HepG2 (cell line): ENCODE measurements around the gene LSMEM2. TPM values are rescaled to one million over a fixed set of nuclear protein-coding genes. Genes with fewer than 3 reads are reported as not detected.

Experiments used
- AGO1 ChIP-seq: fragments of 200-400 bp; formaldehyde crosslinking; IDR thresholded peaks from 2 replicates; pipeline ENCODE4 v1.6.1; 2017; ENCODE audit warnings: mild to moderate bottlenecking, low read depth, low read length, moderate library complexity; ENCODE audit not compliant: poor library complexity, severe bottlenecking
- ATM ChIP-seq: fragments of 450-650 bp; IDR thresholded peaks from 2 replicates; pipeline ENCODE4 v1.7.1; 2017; ENCODE audit warnings: mild to moderate bottlenecking, borderline replicate concordance
- DMAP1 ChIP-seq: IDR thresholded peaks from 2 replicates; pipeline ENCODE4 v1.6.1; 2016
- ETV6 ChIP-seq: sonication (generic); formaldehyde crosslinking; conservative IDR thresholded peaks from 2 replicates; pipeline ENCODE4 v1.4.0; 2020; ENCODE audit warnings: missing genetic modification reagents
- FOXA1 ChIP-seq, 2 experiments: fragments of 450-650 bp in 1 of 2; sonication (generic) in 1 of 2; formaldehyde crosslinking in 1 of 2; IDR thresholded peaks; 2 replicates each; pipeline versions ENCODE4 v1.4.0 to v1.6.1; 2016 to 2020; ENCODE audit warnings: missing genetic modification reagents in 1 of 2
- GZF1 ChIP-seq: sonication (generic); formaldehyde crosslinking; IDR thresholded peaks from 2 replicates; pipeline ENCODE4 v1.5.1; 2020; ENCODE audit warnings: mild to moderate bottlenecking, missing genetic modification reagents
- IRX3 ChIP-seq: sonication (generic); formaldehyde crosslinking; IDR thresholded peaks from 2 replicates; pipeline ENCODE4 v1.8.1; 2023; ENCODE audit warnings: mild to moderate bottlenecking, low read depth, missing genetic modification reagents, borderline replicate concordance
- JUN ChIP-seq: sonication (generic); formaldehyde crosslinking; IDR thresholded peaks from 2 replicates; pipeline ENCODE4 v1.4.0; 2020; ENCODE audit warnings: mild to moderate bottlenecking, missing genetic modification reagents
- KDM6A ChIP-seq: IDR thresholded peaks from 2 replicates; pipeline ENCODE4 v1.6.1; 2016; ENCODE audit warnings: low read depth
- NFE2 ChIP-seq: sonication (generic); formaldehyde crosslinking; IDR thresholded peaks from 2 replicates; pipeline ENCODE4 v1.4.0; 2020; ENCODE audit warnings: missing genetic modification reagents
- NFYB ChIP-seq: sonication (generic); formaldehyde crosslinking; IDR thresholded peaks from 2 replicates; pipeline ENCODE4 v1.4.0; 2020; ENCODE audit warnings: missing genetic modification reagents
- NPAS2 ChIP-seq: sonication (generic); formaldehyde crosslinking; IDR thresholded peaks from 2 replicates; pipeline ENCODE4 v1.8.0; 2022; ENCODE audit warnings: mild to moderate bottlenecking, missing genetic modification reagents, borderline replicate concordance
- ONECUT2 ChIP-seq: sonication (generic); formaldehyde crosslinking; IDR thresholded peaks from 2 replicates; pipeline ENCODE4 v1.4.0; 2020; ENCODE audit warnings: missing genetic modification reagents
- PRDM15 ChIP-seq: sonication (generic); formaldehyde crosslinking; IDR thresholded peaks from 2 replicates; pipeline ENCODE4 v1.4.0; 2020; ENCODE audit warnings: missing genetic modification reagents
- SNAPC2 ChIP-seq: sonication (generic); formaldehyde crosslinking; IDR thresholded peaks from 2 replicates; pipeline ENCODE4 v1.8.1; 2022; ENCODE audit warnings: mild to moderate bottlenecking, missing genetic modification reagents
- SRSF9 ChIP-seq: fragments of 200-400 bp; formaldehyde crosslinking; IDR thresholded peaks from 2 replicates; pipeline ENCODE4 v1.6.1; 2018; ENCODE audit warnings: borderline replicate concordance, mild to moderate bottlenecking, low read depth, low read length; ENCODE audit not compliant: insufficient read depth, poor library complexity, severe bottlenecking
- TEAD3 ChIP-seq: optimal IDR thresholded peaks from 2 replicates; pipeline ENCODE3; 2016; ENCODE audit warnings: borderline replicate concordance
- ZBTB44 ChIP-seq: sonication (generic); formaldehyde crosslinking; IDR thresholded peaks from 2 replicates; pipeline ENCODE4 v1.4.0; 2020; ENCODE audit warnings: missing genetic modification reagents
- ZBTB7B ChIP-seq: sonication (generic); formaldehyde crosslinking; IDR thresholded peaks from 2 replicates; pipeline ENCODE4 v1.4.0; 2020; ENCODE audit warnings: missing genetic modification reagents
- ZFAT ChIP-seq: sonication (generic); formaldehyde crosslinking; conservative IDR thresholded peaks from 2 replicates; pipeline ENCODE4 v1.8.1; 2023; ENCODE audit warnings: missing genetic modification reagents, inconsistent platforms
- ZNF34 ChIP-seq: sonication (generic); formaldehyde crosslinking; IDR thresholded peaks from 2 replicates; pipeline ENCODE4 v1.4.0; 2020; ENCODE audit warnings: mild to moderate bottlenecking, missing genetic modification reagents, borderline replicate concordance
- ZNF556 ChIP-seq: sonication (generic); formaldehyde crosslinking; IDR thresholded peaks from 2 replicates; pipeline ENCODE4 v1.4.0; 2020; ENCODE audit warnings: mild to moderate bottlenecking, missing genetic modification reagents, borderline replicate concordance
- ZNF841 ChIP-seq: sonication (generic); formaldehyde crosslinking; IDR thresholded peaks from 2 replicates; pipeline ENCODE4 v1.8.1; 2023; ENCODE audit warnings: missing genetic modification reagents, borderline replicate concordance
- polyA plus RNA-seq, 8 experiments: library from polyadenylated mRNA; depleted of rRNA in 3 of 8; stranded (reverse) in 7 of 8; unstranded in 1 of 8; fragments of >200 nt; fragmentation: Illumina TruSeq in 4 of 8; extraction: Trizol in 4 of 8; gene quantifications; 2 replicates each; pipeline versions ENCODE4 v1.2.1 to v1.2.3, GENCODE V29; 2011 to 2016; ENCODE audit warnings: low read depth in 4 of 8, missing spikeins in 1 of 8, mixed read lengths in 1 of 8; ENCODE audit not compliant: insufficient read depth in 1 of 8
- total RNA-seq, 5 experiments: library from RNA; depleted of rRNA; stranded (reverse); fragments of >200 nt; fragmentation: Illumina TruSeq; extraction: Trizol; gene quantifications; 2 replicates each; pipeline ENCODE4 v1.2.3, GENCODE V29; 2016; ENCODE audit warnings: low read depth in 1 of 5
- TF ChIP-seq, protein P1 (sequence below): IDR thresholded peaks from 2 replicates; pipeline ENCODE4 v1.6.1; 2016; ENCODE audit warnings: mild to moderate bottlenecking, missing biosample characterization, missing genetic modification reagents

LSMEM2 gene
- total and polyA plus RNA-seq, 2 of the 13 experiments (the other 11 are each of a cell fraction or from before 2014, with no cell fraction given) = 0.07 to 0.41 TPM

- TF ChIP-seq FOXA1 (IDR thresholded peaks at IDR 0.05) (no peak), FOXA1 (CRISPR knock-in tag; IDR thresholded peaks at IDR 0.05) (no peak), IRX3 (no peak), DMAP1 (CRISPR knock-in tag) (peak; percentile 78; the same call in 1 of the 2 replicates), ZNF841 (CRISPR knock-in tag) (peak; percentile 30; the same call in 1 of the 2 replicates), ZBTB7B (CRISPR knock-in tag) (peak; percentile 97), SRSF9 (no peak), SNAPC2 (peak; percentile 84; the same call in 1 of the 2 replicates), NFYB (CRISPR knock-in tag) (0 out of 2 replicates have a peak, but pooled peaks have one; percentile 8), TEAD3 (CRISPR knock-in tag) (peak; percentile 8), ZNF556 (CRISPR knock-in tag) (peak; percentile 33; the same call in 1 of the 2 replicates), PRDM15 (CRISPR knock-in tag) (peak; percentile 41; the same call in 1 of the 2 replicates), NPAS2 (CRISPR knock-in tag) (no peak), ETV6 (CRISPR knock-in tag) (0 out of 2 replicates have a peak, but pooled peaks have one; percentile 42), KDM6A (CRISPR knock-in tag) (0 out of 2 replicates have a peak, but pooled peaks have one; percentile 12), ZFAT (CRISPR knock-in tag) (no peak; the same call in 1 of the 2 replicates), ZBTB44 (CRISPR knock-in tag) (no peak; the same call in 1 of the 2 replicates), ONECUT2 (CRISPR knock-in tag) (no peak), NFE2 (no peak), AGO1 (no peak), ATM (no peak), GZF1 (CRISPR knock-in tag) (no peak), ZNF34 (CRISPR knock-in tag) (no peak), JUN (peak; percentile 94)
- TF ChIP-seq, protein P1, sequence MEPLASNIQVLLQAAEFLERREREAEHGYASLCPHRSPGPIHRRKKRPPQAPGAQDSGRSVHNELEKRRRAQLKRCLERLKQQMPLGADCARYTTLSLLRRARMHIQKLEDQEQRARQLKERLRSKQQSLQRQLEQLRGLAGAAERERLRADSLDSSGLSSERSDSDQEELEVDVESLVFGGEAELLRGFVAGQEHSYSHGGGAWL (CRISPR knock-in tag) = peak; percentile 13; the same call in 1 of the 2 replicates
These were observed 18.6 kb upstream of the LSMEM2 start (continued) for GRCh38 chr3:50260027-50260941.
